HG03097 (cell line): ENCODE data around the gene PRICKLE1.

ENCODE experiments used
- ATAC-seq: cut with Tn5 transposase; IDR thresholded peaks from one replicate; pipeline ENCODE4 v1.9.1; 2021; ENCODE audit not compliant: unreplicated experiment, low FRiP score

PRICKLE1 gene

GRCh38 chr12:42468341-42468821 lies 121.2 kb downstream of the PRICKLE1 start:
- no peak for ATAC-seq

- no peak for ATAC-seq
Observed at GRCh38 chr12:42463671-42464070, 125.9 kb downstream of the PRICKLE1 start.

- no peak for ATAC-seq
Observed at GRCh38 chr12:42462486-42462885, 127.1 kb downstream of the PRICKLE1 start.

DNA sequence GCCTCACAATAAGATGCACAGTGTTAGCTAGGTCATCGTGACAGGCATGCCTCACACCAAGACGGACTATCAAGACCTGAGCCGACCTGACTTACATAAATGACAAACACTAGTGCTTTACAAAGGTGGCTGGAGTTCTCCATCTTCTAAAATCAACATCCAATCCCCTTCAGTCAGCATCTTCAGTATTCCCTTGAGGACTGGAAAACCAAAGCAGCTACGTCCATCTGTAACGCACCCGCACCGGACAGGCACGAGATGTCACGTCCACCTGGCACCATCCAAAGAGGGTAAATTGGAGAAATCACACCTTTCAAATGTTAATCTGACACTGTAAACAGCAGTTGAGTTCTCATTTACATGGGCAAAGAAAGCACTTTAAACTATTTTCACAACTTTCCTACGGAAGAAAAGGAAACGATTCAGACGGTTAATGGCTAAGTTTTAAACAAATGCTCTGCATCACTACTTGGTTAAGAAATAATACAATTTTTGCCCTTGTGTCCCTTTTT lies 130.2 kb downstream of the PRICKLE1 start:
- ATAC-seq = no peak

DNA sequence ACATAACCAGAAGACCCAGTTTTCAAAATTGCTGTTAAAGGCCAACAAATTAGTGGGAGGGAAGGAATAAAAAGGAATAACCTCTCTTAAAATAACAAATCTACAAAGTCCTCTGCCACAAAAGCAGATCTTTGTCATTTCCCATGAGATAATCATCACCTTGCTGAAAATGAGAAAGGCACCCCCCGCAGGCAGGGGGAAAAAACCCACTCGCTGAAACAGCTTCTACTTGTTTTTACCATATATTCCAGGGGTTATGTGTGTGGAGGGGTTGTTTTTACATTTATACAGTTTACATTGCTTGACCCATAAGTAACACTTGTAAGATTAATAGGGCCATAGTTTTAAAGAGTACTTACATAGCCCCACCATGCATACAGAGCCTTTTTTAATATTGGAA lies 131.0 kb downstream of the PRICKLE1 start:
- no peak for ATAC-seq

DNA sequence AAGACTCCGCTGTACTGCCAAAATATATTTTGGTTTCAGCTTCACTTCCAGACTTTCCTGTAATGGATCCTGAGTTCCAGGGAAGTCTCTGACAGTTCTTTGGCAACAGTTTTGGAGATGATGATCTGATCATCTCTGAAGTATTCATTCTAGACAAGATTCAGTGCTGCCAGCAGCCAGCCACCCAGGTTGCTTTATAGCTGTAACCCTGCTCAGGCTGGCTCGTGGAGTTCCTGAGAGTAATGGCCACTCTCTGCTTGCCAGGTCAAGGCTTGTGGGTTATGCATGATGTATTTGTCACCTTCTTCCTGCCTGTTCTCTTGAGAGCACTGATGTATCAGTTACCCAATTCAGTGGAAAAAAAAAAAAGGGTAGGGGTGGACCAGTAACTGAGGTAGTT lies 139.3 kb downstream of the PRICKLE1 start:
- no peak for ATAC-seq

- no peak for ATAC-seq
Observed at GRCh38 chr12:42448841-42449240, 140.7 kb downstream of the PRICKLE1 start.

- ATAC-seq = no peak
Observed at GRCh38 chr12:42447371-42447786, 142.2 kb downstream of the PRICKLE1 start.

- ATAC-seq = no peak
Observed at GRCh38 chr12:42446761-42447160, 142.8 kb downstream of the PRICKLE1 start.

DNA sequence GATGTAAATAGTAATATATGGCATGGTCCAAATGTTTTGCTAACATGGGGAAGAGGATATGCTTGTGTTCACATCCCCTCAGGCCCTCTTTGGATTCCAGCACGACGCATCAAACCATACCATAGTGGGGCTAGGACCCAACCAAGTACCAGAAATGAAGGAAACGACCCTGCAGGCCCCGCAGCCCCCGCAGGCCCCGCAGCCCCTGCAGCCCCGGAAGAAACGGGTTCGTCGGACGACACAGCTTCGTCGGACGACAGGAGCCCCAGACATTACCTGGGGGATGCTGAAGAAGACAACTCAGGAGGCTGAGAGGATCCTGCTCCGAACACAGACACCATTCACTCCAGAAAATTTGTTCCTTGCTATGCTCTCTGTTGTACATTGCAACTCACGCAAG lies 143.7 kb downstream of the PRICKLE1 start:
- no peak for ATAC-seq

- no peak for ATAC-seq
Observed at GRCh38 chr12:42444192-42444943, 145.2 kb downstream of the PRICKLE1 start.

DNA sequence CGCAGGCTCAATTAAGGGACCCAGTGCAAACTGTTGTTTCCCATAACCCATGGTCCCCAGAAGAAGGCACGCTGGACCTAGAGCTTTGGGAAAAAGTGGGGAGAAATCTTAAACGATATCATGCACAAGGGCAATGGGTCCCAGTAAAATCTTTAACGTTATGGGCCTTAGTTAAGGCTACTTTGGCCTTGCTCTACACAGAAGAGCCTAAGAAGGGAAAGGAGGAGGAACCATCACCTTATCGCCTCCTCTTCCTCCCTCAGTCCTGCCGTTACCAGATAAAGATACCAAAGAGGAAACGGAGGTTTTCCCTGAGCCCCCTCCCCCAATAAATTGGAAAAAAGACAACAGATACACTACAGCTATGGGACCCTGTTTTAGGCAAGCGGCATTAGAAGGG lies 146.7 kb downstream of the PRICKLE1 start:
- ATAC-seq = no peak

- no peak for ATAC-seq
Observed at GRCh38 chr12:42442311-42442759, 147.2 kb downstream of the PRICKLE1 start.

DNA sequence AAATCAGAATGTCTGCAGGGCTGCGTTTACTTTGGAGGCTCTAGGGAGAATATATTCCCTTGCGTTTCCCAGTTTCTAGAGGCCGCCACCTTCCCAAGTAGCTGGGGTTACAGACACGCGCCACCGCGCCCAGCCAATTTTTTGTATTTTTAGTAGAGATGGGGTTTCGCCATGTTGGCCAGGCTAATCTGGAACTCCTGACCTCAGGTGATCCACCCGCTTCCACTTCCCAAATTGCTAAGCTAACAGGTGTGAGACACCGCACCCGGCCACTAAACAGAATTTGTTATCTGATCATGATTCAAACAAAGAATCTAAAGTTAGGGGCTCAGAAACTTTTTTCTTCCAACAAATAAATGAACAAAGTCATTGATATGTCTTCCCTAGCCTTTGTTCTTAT lies 148.9 kb downstream of the PRICKLE1 start:
- ATAC-seq = no peak

- ATAC-seq = no peak
Observed at GRCh38 chr12:42432517-42433140, 156.9 kb downstream of the PRICKLE1 start.

DNA sequence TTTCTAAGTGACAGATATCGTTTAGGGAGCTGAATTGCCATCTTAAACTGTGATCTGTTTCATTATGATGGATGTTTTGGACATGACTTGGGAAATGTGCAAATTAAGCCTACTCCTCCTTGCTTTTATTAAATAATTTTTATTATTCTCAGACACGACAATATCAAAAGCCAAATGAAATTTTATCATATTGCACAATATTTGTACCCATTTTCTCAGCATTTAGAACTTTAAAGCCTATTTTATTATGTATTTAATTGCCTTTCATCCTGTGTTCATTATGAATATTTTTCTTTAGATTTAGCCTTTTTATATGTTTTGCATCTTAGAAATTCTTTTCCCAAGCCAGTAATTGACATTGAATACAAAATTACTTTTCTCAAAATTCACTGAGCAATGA lies 160.7 kb downstream of the PRICKLE1 start:
- ATAC-seq = no peak

- no peak for ATAC-seq
Observed at GRCh38 chr12:42426746-42427145, 162.8 kb downstream of the PRICKLE1 start.

- ATAC-seq = no peak
Observed at GRCh38 chr12:42422785-42423184, 166.8 kb downstream of the PRICKLE1 start.

DNA sequence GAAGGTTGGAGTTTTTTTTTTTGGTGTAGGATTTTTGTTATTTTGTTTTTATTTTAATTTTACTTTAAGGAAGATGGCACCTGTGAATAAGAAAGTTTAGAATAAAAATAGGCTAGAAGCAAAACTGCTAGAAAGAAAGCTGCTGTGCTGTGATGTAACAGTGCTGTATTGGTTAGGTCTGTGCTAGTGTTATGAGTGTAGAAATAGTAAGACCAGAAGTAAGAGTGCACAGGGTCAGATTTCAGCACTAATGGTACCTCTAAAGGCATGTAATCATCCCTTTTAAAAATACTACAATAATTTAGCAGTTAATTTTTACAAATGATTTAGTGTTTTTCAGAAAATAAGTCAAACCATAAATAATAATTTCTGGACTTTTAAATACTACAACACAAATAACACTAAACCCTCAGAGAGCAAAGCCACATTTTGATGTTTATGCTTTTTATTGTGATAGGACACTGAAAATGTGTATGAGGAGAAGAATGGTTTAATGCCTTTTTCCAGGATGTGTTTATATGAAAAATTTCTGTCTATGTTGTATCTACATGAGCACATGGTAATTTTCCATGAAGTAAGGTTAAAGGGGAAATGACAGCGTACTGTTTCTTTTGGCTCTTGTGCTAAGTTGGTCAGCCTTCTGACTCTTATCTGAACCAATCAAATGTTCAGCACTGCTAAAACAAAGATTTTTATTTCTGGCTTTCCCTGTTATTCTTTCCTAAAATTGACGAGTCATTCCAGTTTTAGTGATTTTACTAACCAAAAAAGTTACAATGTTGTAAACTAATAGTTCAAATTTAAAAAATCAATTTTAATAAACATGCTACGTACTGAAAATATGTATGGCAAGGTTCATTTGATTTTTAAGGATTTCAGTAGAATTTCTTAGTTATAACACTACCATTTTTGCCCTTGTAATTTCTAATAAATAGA lies 167.4 kb downstream of the PRICKLE1 start:
- peak; percentile 70 for ATAC-seq

GRCh38 chr12:42420395-42420794 lies 169.2 kb downstream of the PRICKLE1 start:
- ATAC-seq = no peak

DNA sequence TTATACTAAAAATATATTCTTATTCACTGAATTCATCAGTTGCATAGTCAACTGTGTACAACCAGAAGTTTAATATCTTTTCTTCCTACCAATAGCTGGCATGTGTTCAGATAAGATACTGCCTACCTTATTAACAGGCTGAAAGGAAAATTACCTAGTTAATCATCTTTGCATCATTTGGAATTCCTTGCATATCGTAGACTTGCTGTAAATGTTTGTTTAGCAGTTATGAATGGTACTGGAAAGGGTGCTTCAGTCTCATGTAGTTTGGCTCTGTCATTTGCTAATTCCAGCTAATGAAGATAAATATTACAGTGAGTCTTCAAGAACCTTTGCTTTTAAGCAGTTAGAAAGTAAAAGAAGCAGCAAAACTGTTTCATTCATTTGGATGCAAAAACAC lies 179.2 kb downstream of the PRICKLE1 start:
- no peak for ATAC-seq
